Esophagus squamous epithelium (tissue), 5 donors: ENCODE results near the gene BST1. TPM values are rescaled to one million over a fixed set of nuclear protein-coding genes. Genes with fewer than 3 reads are reported as not detected.

ENCODE experiments used
- DNase-seq: peaks from one replicate; lab custom pipeline; 2025; lab: John Stamatoyannopoulos, UW
- H3K27ac ChIP-seq, 4 donors: fragments of 200-600 bp; sonication (generic); one replicate each; pipeline ENCODE4 v1.5.1; 2016 to 2019; ENCODE audit warnings: mild to moderate bottlenecking in 1 of 4
- H3K27me3 ChIP-seq, 4 donors: fragments of 200-600 bp; sonication (generic); 1 replicate in 3 of 4; 2 replicates in 1 of 4; pipeline versions ENCODE4 v1.5.1 to v1.6.0; 2017 to 2021; ENCODE audit warnings: antibody characterized with exemption in 1 of 4
- H3K36me3 ChIP-seq, 3 donors: fragments of 200-600 bp; sonication (generic); one replicate each; pipeline ENCODE4 v1.5.1; 2016 to 2019
- H3K4me1 ChIP-seq, 3 donors: fragments of 200-600 bp; sonication (generic); one replicate each; pipeline ENCODE4 v1.5.1; 2017 to 2019
- H3K4me3 ChIP-seq, 4 donors: fragments of 200-600 bp; sonication (generic); 1 replicate in 3 of 4; 2 replicates in 1 of 4; pipeline ENCODE4 v1.5.1; 2016 to 2019; ENCODE audit warnings: mild to moderate bottlenecking in 2 of 4, moderate library complexity in 1 of 4
- H3K9me3 ChIP-seq, 3 donors: fragments of 200-600 bp; sonication (generic); one replicate each; pipeline ENCODE4 v1.5.1; 2016 to 2019
- CTCF ChIP-seq, 6 experiments: fragments of 450-650 bp in 4 of 6; fragments of 200-600 bp in 2 of 6; sonication (generic) in 2 of 6; IDR thresholded peaks; one replicate each; pipeline ENCODE4 v1.5.1; 2016 to 2019; ENCODE audit warnings: antibody characterized with exemption in 6 of 6, mild to moderate bottlenecking in 4 of 6, moderate library complexity in 4 of 6
- POLR2A ChIP-seq, 4 donors: fragments of 450-650 bp; IDR thresholded peaks; one replicate each; pipeline ENCODE4 v1.6.1; 2017; ENCODE audit warnings: antibody characterized with exemption in 4 of 4, mild to moderate bottlenecking in 4 of 4, moderate library complexity in 3 of 4
- WGBS, 2 donors: methylation state at CpG; one replicate each; pipeline ENCODE4 v1.1.5; 2018; 5-methylcytosine and 5-hydroxymethylcytosine counted together
- intact Hi-C: fragments of 100-400 bp; cut with DNase I; formaldehyde crosslinking; loops from one replicate; pipeline ENCODE4 v1.15.0; 2022
- total RNA-seq, 4 donors: library from RNA; depleted of rRNA; stranded (reverse); fragments of >200 nt; gene quantifications; one replicate each; pipeline ENCODE4 v1.1.0, GENCODE V29; 2016
- donor health status: DM: yes; HTN: yes; CAD: no.

Gene BST1
- total RNA-seq, 4 donors from 2014 or later = 0.97 to 7.4 (median 3.6) TPM

- H3K36me3 ChIP-seq = no peaks in the 10 kb centered on the region
- no peaks in the 10 kb centered on the region for H3K4me1 ChIP-seq
- no peak for DNase-seq
- H3K27me3 ChIP-seq = peaks cover 0 to 21% (median 0%) of the 10 kb centered on the region in 4 donors
- intact Hi-C loops = no loop called here
- WGBS, 2 donors = 50 to 82% methylated on average over 1 of the region's 1 CpG
- no peak for TF ChIP-seq POLR2A (IDR thresholded peaks at IDR 0.05)
- TF ChIP-seq CTCF (IDR thresholded peaks at IDR 0.05) = no peak
- peaks cover 0 to 12% (median 0%) of the 10 kb centered on the region in 3 donors for H3K9me3 ChIP-seq
- H3K4me3 ChIP-seq = no peak overlapping the region
- no peak overlapping the region for H3K27ac ChIP-seq
These were observed 36.0 kb downstream of the BST1 start for GRCh38 chr4:15738877-15739276.

GRCh38 chr4:15740764-15741404, 38.0 kb downstream of the BST1 start:
- H3K9me3 ChIP-seq = peaks cover 0 to 12% (median 0%) of the 10 kb centered on the region in 3 donors
- H3K27ac ChIP-seq = no peak overlapping the region
- intact Hi-C loops = no loop called here
- DNase-seq = no peak
- H3K4me3 ChIP-seq = no peak overlapping the region
- peaks cover 0 to 14% (median 0%) of the 10 kb centered on the region in 4 donors for H3K27me3 ChIP-seq
- TF ChIP-seq CTCF (IDR thresholded peaks at IDR 0.05) = no peak
- TF ChIP-seq POLR2A (IDR thresholded peaks at IDR 0.05) = no peak
- WGBS, 2 donors = 81 to 85% methylated on average over 11 of the region's 11 CpGs
- H3K4me1 ChIP-seq = no peaks in the 10 kb centered on the region
- H3K36me3 ChIP-seq = no peaks in the 10 kb centered on the region

GRCh38 chr4:15742083-15742582, 39.3 kb downstream of the BST1 start:
- Histone ChIP-seq H3K27me3 (peaks cover 0 to 9% (median 0%) of the 10 kb centered on the region in 4 donors), H3K27ac (no peak overlapping the region), H3K4me1 (no peaks in the 10 kb centered on the region), H3K9me3 (peaks cover 0 to 12% (median 0%) of the 10 kb centered on the region in 3 donors), H3K36me3 (no peaks in the 10 kb centered on the region), H3K4me3 (no peak overlapping the region)
- whole genome bisulfite sequencing, 2 donors = 33 to 67% methylated on average over 1 of the region's 1 CpG
- no peak for DNase-seq
- TF ChIP-seq CTCF (IDR thresholded peaks at IDR 0.05) (no peak), POLR2A (IDR thresholded peaks at IDR 0.05) (no peak)
- intact Hi-C loops = no loop called here

- intact Hi-C loops = no loop called here
- 13 to 38% methylated on average over 1 of the region's 1 CpG for WGBS, 2 donors
- no peak for TF ChIP-seq POLR2A (IDR thresholded peaks at IDR 0.05)
- TF ChIP-seq CTCF (IDR thresholded peaks at IDR 0.05) = no peak
- H3K4me3 ChIP-seq = no peak overlapping the region
- peaks cover 0 to 12% (median 0%) of the 10 kb centered on the region in 3 donors for H3K9me3 ChIP-seq
- H3K27me3 ChIP-seq = peaks cover 0 to 5% (median 0%) of the 10 kb centered on the region in 4 donors
- no peaks in the 10 kb centered on the region for H3K4me1 ChIP-seq
- H3K27ac ChIP-seq = no peak overlapping the region
- H3K36me3 ChIP-seq = no peaks in the 10 kb centered on the region
- no peak for DNase-seq
These were observed 39.8 kb downstream of the BST1 start for GRCh38 chr4:15742637-15743036.

GRCh38 chr4:15744016-15744545, 41.2 kb downstream of the BST1 start:
- TF ChIP-seq CTCF (IDR thresholded peaks at IDR 0.05) (no peak), POLR2A (IDR thresholded peaks at IDR 0.05) (no peak)
- no peaks in the 10 kb centered on the region for H3K27me3 ChIP-seq
- H3K9me3 ChIP-seq = peaks cover 0 to 12% (median 0%) of the 10 kb centered on the region in 3 donors
- DNase-seq = no peak
- no peaks in the 10 kb centered on the region for H3K36me3 ChIP-seq
- H3K4me1 ChIP-seq = no peaks in the 10 kb centered on the region
- 45 to 50% methylated on average over 5 of the region's 5 CpGs for WGBS, 2 donors
- intact Hi-C loops = no loop called here
- no peak overlapping the region for H3K27ac ChIP-seq
- H3K4me3 ChIP-seq = no peak overlapping the region
